Stimulated activated CD4-positive, alpha-beta T cell treated with anti-CD3 and anti-CD28 coated beads, Interleukin-1b, Interleukin-23, amount 100 ng/mL, for 4 hours (primary cell): ENCODE data around the gene SALL2.
"Not testable (repeated sequence)": the region's sequence is repeated elsewhere in the genome, so short reads cannot be mapped to it uniquely, and the experiment has no call there.

ENCODE experiments used
- DNase-seq, 2 donors: peaks; one replicate each; pipeline ENCODE4 v3.0.0-alpha.2; 2020; ENCODE audit warnings: low read depth in 2 of 2

SALL2 gene

DNA sequence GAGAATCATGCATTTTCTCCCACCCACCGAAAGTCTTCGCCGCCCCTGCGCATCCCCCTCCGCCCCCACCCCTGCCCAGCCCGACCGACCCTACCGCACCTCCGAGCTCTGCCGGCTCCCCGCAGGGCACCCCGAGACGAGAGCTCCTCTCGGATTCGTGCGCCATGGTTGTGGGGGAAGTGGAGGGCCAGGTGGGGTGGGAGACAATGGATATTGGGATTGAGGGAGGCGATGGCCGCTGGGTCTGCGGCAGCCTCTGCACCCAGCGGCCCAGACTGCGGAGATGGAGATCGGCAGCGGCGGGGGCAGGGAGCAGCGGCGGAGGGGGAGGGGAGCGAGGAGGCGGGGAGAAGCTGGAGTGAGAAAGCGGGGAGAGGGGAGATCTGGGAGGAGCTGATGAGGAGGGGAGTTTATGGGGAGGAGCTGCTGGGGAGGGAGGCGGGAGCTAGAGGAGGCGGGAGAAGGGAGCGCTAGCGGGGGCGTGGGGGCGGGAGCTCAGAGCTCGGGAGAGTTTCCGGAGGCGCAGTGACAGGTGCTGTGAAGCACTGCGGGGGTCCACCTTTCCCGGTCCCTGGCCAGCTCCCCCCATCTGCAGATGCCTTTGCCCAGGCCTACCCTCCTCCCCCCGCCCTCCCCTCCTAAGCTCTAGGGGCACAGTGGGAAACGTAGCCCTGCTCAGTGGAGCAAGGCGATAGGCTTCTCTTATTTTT, at the start of gene SALL2:
TSS of gene SALL2 (minus strand) at position 385 of the 710 bp plus-strand sequence. CDS start at position 166, 219 bp downstream.
- DNase-seq = peak; percentile 62 to 63

DNA sequence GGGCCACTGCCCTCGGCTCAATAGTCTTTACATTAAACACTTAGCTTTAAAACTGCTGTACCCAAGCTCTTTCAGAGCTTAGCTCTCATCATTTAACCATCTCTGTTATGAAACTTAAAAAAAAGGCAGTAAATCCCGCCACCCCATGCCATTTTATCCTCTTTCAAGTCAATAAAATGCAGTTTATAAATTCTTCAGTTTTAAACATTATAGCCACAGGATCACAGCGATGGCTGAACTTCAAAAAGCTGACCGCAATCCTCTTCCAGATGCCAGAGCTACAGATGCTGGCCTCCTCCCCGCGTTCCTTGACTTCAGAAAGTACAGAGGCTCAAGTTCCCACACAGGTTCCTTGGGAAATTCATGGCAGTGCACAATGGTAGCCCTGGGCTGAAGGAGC, 49.5 kb upstream of the SALL2 start:
- no peak for DNase-seq

DNA sequence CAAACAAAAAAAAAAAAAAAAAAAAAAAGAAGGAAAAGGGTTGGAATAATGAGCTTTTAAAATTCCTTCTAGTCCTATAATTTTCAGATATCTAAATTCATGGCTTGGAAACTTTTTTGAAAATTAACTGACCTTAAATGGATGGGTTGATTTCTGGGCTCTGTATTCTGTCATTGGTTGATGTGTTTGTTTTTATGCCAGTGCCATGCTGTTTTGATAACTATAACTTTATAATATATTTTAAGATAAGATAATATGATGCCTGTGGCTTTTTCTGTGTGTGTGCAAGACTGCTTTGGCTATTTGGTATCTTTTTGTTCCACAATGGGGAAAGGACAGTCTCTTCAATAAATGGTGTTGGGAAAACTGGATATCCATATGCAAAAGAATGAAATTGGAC, 46.5 kb upstream of the SALL2 start:
- no peak for DNase-seq

DNA sequence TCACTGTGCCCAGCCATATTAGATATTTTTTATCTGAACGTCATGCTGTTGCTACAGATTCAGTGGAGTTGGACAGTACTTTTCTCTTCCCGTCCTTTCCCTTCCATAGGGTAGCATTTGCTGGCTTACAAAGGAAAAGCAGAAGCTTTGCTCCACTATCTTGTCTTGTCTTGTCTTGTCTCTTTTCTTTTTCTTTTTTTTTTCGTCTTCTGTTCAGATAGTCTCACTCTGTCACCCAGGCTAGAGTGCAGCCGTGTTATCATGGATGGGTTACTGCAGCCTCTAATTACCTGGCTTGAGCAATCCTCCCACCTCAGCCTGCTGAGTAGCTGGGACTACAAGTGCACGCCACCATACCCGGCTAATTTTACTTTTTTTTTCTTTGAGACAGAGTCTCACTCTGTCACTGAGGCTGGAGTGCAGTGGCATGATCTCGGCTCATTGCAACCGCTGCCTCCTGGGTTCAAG, 32.6 kb upstream of the SALL2 start:
- no peak for DNase-seq

DNA sequence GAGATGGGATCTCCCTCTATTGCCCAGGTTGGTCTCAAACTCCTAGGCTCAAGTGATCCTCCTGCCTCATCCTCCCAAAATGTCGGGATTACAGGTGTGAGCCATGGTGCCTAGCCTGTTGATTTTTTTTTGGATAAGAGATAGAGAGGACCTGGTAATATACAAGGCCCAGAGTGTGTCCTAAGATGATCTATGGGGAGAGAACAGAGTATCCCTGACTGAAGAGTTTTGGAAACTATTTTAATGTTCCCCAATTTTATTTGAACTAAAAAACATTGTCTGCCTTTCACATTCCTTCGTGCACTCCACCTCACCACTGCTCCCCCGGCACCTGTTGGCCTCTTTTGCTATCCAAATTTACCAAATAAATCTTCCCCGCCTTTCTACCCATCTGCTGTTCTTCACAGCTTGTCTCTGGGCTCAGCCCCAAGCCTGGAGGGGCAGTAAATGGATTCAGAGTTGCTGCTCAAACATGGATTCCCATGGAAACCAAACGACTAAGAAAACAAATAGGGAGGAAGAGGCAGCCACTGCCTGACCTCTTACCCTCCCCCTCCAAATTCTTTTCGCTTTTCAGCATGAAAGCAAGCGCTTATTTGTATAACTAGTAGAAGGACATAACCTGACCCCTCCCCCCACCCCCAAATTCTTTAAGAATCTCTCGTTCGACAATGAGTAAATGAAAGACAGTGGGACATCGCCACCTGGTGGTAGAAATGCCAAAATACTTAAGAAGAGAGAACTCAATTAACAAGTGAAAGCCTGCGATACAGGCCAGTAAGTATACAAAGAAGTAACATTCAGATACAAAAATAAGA, 31.1 kb upstream of the SALL2 start:
- peak; percentile 50 to 75 for DNase-seq

DNA sequence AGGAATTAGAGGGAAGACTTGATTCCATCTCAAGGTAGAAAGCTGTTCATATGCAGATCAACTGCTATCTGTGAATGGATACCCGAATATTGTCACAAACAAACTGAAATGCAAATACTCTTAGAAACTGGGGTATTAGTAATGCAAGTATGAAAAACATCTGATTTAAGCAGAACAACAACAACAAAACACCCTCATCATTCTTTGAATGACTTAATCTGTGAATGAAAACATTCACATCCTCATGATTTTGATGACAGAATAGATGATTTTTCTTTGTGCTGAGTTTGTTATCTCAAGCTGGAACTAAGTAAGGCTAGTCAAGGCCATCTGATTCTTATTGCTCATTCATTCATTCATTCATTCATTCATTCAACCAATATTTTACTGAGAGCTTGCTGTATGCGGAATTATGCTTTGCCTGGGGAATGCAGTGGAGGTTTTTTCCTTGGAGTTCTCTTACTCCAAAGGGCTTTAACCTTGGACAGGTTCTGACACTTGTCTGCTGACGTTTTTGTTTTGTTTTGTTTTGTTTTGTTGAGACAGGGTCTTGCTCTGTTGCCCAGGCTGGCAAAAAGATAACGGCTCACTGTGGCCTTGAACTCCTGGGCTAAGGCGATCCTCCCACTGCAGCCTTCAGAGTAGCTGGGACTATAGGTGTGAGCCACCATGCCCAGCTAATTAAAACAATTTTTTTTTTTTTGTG, 30.4 kb upstream of the SALL2 start:
- no peak for DNase-seq

DNA sequence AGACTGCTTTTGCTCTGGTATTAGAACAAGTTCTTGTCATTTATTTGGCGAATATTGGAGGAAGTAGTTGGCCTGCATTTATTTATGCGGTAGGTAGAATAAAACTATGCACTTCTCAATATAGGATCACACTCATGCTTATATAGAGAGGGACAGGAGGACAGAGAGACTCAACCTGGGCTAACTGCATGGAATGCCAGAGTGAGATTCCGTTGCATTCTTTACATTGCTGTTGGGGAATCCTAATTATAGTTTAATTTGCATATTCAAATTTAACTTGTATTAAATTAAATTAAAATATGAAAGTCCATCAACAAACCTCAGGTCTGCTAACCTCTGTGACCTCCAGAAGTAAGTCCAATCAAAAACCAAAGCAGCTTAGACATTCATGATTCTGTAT, 27.1 kb upstream of the SALL2 start:
- no peak for DNase-seq

DNA sequence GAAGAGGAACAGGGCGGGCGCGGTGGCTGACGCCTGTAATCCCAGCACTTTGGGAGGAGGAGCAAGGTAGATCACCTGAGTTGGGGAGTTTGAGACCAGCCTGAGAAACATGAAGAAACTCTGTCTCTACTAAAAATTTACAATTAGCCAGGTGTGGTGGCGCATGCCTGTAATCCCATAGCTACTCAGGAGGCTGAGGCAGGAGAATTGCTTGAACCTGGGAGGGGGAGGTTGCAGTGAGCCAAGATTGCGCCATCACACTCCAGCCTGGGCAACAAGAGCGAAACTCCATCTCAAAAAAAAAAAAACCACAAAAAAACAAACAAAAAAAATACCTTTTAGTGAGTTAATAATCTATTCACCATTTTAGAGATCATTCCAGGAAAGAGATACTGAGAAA, 18.4 kb upstream of the SALL2 start:
- DNase-seq = not testable (repeated sequence)

DNA sequence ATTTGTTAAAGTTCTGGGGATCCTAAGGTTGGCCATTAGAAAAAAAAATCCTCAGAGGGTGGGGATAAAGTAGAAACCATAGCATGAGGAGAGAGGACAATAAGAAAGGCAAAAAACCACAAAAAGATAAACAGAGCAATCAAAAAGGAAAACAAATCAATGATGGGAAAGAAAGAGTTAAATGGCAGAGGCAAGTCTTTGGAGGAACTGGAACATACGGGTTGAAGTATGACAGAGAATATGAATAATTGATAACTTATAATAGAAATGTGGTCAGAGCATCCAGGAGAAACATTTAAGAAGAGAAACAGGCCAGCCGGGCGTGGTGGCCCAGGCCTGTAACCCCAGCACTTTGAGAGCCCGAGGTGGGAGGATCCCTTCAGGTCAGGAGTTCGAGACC, 17.8 kb upstream of the SALL2 start:
- DNase-seq = no peak

DNA sequence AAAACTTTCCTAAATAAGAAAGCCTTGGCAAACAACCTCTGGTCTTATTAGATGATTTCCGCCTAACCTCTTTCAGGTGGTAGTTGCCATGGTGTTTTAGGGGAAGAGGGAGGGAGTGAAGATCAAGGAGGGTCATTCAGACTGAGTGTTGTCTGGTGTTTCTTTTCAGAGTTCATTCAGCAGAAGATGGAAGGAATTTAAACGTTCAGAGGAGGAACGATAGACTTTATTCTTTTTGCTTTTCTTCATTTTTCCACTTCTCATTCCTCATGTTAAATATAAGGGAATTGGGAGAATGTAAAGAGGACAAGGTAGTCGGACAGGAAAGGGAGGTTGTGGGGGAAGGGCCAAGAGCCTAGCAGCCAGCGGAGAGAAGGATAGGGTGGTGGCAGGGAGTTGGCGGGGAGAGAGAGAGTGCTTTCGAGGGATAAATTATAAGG, 17.4 kb upstream of the SALL2 start:
- DNase-seq = no peak

DNA sequence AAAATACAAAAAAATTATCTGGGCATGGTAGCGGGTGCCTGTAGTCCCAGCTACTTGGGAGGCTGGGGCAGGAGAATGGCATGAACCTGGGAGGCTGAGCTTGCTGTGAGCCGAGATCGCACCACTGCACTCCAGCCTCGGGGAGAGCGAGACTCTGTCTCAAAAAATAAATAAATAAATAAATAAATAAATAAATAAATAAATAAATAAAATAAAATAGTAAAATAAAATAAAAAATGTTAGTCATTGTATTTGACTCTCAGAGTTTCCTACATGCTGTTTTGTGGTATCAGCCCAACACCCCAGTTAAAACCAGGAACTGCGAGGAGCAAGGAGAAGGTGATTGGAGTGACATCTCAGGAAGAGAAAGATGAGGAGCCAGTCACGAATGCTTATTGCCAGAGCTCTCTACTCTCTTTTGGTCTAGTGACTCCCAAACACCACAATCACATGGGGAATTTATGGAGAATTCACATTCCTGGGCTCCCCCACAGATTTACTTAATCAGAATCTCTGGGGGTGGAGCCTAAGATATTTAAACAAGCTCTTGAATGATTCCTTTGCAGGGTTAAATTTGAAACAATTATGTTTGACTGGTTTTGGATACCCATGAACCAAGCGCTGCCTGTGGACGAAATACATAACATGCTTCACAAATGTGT, 15.4 kb upstream of the SALL2 start:
- DNase-seq = no peak

DNA sequence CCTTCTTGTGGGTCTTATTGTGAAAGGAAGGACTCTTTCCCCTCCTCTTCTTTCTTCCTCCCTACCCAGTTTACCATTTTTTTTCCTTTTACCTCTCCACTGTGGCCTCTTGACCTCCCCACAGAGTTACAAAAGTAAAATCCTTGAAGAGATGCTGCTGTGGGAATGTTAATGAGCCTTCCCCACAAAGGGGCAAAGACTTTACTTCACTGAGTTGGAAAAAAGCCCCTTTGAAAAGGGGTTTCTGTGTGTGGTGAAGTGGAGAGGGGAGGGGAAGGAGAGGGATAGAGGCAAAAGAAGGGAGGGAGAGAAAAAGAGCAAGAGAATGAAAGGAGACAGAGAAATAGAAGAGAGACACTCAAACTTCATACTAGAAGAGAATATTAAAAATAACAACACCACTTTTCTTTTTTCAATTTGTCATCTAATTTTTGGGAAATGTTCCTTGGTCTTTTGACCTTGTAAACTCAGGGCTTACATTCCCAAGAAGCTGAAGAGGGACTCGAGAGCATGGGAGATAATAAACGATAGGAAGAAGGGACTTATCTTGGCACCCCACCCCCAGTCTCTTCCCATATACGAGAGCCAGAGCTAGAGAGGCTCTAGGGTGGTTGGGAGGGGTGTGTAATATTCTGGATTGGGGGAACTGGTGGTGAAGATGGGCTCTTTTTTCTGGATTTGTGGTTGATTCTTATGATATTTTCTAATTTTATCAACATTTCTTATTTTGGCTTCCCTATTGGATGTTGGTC, 13.2 kb upstream of the SALL2 start:
- no peak for DNase-seq

DNA sequence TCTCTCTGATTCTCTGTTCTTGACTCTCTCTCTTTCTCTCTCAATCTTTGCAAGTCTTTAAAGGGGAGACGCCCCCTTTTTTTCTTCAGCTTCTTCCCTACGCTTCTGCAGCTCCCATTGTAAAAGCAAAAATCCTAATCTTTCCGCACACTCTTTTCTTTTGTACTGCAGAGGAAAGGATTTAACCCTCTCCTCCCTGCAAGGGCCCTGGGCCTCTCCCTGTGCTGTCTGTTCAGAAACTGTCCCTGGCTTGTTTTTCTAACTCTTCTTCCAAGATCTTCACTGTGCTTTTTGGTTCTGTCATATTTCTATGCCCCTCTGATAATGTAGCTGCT, 10.9 kb upstream of the SALL2 start:
- DNase-seq = no peak

DNA sequence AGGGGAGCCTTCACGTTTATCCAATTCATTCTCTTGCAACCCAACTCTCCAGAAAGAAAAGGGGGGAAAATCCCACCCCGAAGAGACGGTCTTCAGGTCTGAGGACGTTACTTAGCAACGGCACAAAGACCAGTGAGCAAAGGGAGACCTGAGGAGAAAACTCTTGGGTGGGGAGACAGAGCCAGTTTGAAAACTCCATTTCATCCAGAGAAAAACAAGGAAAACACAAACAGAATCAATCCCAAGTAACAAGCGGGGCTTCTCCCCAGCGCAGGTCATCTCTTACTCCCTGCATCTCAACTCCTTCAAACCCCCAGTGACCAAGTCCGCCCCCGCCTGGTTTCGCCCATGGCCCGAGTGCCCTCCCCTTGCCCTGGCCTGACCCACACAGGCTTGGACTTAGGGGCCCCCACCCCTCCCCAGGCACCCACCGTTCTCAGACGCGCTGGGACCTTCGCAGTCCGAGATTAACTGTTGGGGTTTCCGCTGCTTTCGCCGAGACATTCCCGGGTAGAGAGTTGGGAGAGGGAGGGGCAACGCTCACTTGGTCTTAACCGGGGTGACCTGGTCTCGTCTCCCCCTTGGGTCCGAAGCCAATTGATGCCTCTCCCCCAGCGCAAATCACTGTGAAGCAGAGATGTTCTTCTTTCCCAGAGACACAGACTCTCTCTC, 10.4 kb upstream of the SALL2 start:
- no peak for DNase-seq

DNA sequence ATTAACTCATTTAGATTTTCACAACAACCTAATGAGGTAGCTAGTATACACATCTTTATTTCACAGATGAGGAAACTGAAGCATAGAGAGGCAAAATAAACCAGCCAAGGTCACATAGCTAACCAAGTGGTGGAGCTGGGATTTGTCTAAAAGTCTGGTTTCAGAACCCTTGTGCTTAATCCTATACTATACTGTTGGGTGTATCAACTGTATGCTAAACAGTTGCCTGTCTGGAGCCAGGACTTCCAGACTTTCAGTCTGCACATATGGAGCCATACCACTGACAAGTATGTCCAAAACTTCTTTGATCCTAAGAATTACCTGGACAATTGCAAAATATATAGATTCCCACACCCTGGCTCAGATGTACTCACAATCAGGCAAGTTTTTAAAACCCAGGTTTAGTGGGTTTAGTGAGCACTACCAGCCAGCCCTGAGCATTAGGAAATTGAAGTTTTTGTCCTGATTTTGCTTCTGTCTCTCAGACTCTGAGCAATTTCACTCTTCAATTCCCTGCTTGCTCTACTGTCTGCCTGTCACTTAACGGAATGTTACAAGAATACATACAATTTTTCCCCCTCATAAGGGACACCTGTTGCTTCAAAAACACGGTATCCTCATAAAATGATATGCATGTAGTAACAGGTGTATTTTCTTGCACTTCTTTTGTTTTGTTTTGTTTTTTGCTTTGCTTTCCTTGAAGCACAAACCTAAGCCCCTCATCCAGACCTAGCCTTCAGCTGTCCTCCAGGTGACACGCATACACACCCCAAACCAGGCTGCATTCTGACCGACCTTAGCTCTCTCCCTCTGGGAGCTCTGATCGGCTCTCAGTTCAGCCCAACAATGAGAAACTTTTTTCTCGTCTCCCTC, 9.6 kb upstream of the SALL2 start:
- DNase-seq = no peak

DNA sequence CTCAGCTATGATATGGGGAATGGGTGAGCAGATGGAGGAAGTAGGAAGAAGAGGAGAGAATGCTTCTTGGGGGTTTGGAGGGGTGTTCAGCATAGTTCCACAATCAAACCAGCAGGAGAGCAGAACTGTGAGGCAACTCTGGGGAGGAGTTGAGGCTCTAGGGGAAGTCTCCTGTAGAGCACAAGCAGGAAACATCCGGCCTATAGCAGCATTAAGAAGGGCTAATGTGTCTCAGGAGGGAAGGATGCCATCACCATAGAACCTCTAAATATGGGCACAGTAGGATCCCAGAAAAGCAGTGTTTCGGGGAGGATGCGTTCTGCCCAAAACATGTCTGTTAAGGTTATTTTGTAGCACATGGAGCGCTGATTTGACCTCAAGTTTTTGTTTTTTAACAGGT, 8.4 kb upstream of the SALL2 start:
- no peak for DNase-seq

DNA sequence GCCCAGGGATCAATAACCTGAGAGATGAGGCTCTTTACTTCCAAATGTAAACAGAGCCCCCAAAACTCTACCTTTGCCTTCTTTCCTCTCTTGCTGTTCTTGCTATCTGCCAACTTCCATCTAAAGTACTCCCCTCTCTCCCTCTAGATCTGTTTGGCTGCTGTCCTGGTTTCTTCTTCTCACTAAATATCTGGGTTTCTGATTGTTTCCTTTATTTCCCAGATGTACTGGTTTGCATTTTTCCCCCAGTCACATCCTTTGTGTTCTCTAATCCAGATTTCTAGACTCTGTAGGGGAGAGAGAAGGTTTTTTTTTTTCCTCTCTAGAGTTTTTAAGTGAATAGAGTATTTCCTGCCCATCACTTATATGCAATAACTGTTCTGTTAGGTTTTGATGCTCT, 7.1 kb upstream of the SALL2 start:
- no peak for DNase-seq

DNA sequence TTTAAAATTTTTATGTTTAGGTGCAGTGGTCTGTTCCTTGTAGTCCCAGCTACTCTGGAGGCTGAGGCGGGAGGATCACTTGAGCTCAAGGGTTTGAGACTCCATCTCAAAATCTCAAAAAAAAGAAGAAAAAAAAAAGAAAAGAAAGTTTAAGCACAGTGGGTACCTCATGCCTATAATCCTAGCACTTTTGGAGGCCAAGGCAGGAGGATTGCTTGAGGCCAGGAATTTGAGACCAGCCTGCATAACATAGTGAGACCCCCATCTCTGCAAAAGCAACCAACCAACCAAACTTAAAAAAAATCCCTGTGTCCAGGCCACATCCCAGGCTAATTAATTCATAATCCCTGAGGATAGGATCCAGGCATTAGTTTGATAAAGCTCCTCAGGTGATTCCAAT, 3.4 kb upstream of the SALL2 start:
- DNase-seq = no peak

DNA sequence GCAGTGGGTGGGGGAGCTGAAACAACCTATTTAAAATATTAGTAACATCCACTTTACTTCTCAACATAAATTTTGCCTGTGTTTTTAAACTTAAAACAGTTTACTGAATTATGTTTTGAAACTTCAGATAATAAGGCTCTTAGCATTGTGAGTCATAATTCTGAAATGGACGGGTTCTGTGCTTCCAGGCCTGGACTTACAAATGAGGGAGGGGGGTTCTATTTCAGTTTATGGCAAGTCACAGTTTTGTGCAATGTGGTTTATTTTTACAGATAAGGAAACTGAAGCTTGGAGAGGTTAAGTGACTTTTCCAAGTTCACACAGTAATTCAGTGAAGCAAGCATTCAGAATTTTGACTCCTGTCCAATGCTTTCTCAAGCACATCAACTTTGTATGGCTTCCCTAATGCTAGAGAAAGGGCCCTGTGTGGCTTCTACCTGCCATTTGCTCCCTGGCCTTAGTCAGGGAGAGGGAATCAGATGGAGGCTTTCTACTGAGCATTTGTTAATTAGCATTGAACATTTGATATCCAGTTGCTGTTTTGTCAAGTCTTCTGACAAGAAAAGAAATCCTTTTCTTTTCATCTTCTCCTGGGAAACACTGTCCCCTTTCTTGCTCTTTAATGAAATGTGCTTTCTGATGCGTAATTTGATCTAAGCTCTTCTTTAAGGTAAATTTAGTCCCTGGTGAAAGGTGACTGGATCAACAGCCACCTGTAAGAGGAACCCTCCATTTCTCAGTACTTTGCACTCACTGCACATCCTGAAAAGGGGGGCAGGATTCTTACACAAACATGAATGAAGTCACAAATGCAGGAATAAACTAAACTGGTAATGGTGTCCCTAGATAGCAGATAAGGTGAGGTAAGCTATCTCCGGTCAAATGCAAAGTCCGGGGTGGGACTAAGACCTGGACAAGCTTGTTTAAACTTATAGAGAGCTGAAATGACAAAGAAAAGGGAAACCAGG, 2.5 kb upstream of the SALL2 start:
- DNase-seq = no peak
